GM12878 (cell line): ENCODE results near the gene ADM2. TPM values are rescaled to one million over a fixed set of nuclear protein-coding genes. Genes with fewer than 3 reads are reported as not detected.

ENCODE experiments used
- DPF2 ChIP-seq: fragments of 450-650 bp; IDR thresholded peaks from 2 replicates; pipeline ENCODE4 v1.6.1; 2017; ENCODE audit warnings: mild to moderate bottlenecking
- NKRF ChIP-seq: fragments of 450-650 bp; conservative IDR thresholded peaks from 2 replicates; pipeline ENCODE4 v1.6.1; 2017; ENCODE audit warnings: mild to moderate bottlenecking, moderate library complexity
- PML ChIP-seq: IDR thresholded peaks from 2 replicates; pipeline ENCODE4 v1.6.1; 2012; ENCODE audit warnings: low read length, inconsistent platforms
- ZNF687 ChIP-seq: fragments of 450-650 bp; IDR thresholded peaks from 2 replicates; pipeline ENCODE4 v1.6.1; 2017; ENCODE audit warnings: mild to moderate bottlenecking, moderate library complexity
- polyA plus RNA-seq, 11 experiments: library from polyadenylated mRNA; depleted of rRNA in 4 of 11; unstranded in 6 of 11; stranded (reverse) in 5 of 11; fragments of >200 nt; fragmentation: Nextera tagmentation in 4 of 11; fragmentation: Illumina TruSeq in 1 of 11; extraction: Ambion mirVana in 4 of 11; extraction: Trizol in 1 of 11; gene quantifications; 1 replicate in 1 of 11; 2 replicates in 10 of 11; pipeline versions ENCODE4 v1.2.1 to v1.2.3, GENCODE V29; 2011 to 2016; ENCODE audit warnings: inconsistent platforms in 2 of 11, missing spikeins in 2 of 11, low read depth in 1 of 11
- total RNA-seq, 4 experiments: library from RNA; depleted of rRNA in 3 of 4; stranded (reverse); fragments of >200 nt in 3 of 4; fragmentation: Illumina TruSeq in 1 of 4; extraction: Trizol in 1 of 4; gene quantifications; 2 replicates each; pipeline versions ENCODE4 v1.2.1 to v1.2.3, GENCODE V29; 2013 to 2021

The ADM2 gene
- total and polyA plus RNA-seq, 10 of the 15 experiments (the other 5 are each of a cell fraction or from before 2014, with no cell fraction given): 0.02 to 0.33 (median 0.12) TPM; not detected in 2

- TF ChIP-seq ZNF687: no peak
- no peak for TF ChIP-seq DPF2
- no peak for TF ChIP-seq NKRF
- no peak for TF ChIP-seq PML
Observed at GRCh38 chr22:50435291-50436014, 45.9 kb upstream of the ADM2 start (continued).
